NCI-H1694 (cell line): ENCODE measurements around the gene TNFRSF17.

Experiments
- DNase-seq: peaks from one replicate; lab custom pipeline; 2025; lab: John Stamatoyannopoulos, UW

TNFRSF17 gene

DNA sequence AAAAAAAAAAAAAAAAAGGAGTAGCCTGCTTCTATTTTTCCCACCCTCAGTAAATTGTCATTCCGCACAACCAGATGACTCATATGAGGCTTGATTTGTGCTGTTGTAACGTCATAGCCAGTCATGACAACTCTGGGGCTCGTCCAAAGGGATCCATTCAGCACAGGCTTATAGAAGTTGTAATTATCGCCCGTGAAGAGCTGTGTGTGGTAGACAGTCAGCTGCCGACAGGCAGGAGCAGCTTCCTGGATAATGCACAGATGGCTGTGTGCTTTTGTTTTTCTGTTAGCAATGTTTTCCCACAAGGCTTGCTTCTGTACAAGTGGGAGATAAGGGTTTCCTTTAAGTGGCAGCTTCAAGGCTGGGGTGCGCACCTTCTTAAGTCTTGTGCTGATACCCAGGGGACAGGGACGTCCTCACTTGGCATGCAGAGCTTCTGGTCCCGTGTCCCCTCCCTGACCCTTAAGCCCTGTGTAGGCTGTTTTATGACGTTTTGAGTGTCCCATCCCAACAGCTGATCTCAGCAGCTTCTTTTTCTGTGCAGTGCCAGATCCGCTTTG, 37.5 kb downstream of the TNFRSF17 start:
- peak; percentile 68 for DNase-seq

DNA sequence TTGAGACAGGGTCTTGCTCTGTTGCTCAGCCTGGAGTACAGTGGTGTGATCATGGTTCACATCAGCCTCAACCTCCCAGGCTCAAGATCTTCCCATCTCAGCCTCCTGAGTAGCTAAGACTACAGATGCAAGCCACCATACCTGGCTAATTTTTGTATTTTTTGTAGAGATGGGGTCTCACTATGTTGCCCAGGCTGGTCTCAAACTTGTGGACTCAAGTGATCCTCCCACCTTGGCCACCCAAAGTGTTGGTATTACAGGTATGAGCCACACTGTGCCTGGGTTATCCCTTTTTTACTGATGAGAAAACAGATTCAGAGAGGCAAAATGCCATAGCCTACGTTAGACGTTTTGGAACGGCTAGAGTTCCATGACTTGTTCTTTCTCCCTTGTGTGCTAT, 41.6 kb downstream of the TNFRSF17 start:
- DNase-seq: no peak

- no peak for DNase-seq
Measured at GRCh38 chr16:12009462-12009861, 44.5 kb downstream of the TNFRSF17 start.

- DNase-seq: no peak
Measured at GRCh38 chr16:12009922-12010321, 44.9 kb downstream of the TNFRSF17 start.

DNA sequence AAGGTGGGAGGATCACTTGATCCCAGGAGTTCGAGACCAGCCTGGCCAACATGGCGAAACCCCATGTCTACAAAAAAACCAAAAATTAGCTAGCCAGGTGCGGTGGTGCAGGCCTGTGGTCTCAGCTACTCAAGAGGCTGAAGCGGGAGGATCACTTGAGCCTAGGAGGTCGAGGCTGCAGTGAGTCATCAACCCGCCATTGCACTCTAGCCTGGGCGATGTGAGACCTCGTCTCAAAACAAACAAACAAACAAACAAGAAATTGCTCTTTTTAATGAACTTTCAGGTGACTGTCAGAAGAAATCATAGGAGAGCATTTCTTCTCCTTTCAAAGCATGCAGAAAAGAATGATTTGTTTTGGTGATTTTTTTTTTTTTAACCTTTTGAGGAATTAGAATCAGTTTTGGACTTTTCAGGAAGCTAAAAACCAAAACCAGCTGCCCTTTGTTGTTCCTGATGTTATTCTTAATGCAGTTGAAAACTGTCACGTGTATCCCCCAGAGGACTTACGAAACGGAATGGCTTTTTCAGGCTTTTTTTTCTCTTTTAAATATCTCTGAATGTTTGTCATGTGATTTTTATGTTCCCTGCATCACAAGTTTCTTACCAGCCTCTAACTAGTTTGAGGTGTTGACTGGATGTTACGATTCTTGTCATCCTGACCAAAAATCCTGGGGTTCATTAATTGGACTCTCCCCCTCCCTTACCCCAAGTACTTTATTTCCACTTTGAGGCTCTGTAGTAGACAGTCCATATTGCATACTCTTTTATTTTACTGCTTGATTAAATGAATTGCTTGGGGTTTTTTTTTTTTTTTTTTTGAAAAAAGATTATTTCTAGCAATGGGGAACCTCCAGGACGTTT, 45.6 kb downstream of the TNFRSF17 start:
- DNase-seq: no peak

DNA sequence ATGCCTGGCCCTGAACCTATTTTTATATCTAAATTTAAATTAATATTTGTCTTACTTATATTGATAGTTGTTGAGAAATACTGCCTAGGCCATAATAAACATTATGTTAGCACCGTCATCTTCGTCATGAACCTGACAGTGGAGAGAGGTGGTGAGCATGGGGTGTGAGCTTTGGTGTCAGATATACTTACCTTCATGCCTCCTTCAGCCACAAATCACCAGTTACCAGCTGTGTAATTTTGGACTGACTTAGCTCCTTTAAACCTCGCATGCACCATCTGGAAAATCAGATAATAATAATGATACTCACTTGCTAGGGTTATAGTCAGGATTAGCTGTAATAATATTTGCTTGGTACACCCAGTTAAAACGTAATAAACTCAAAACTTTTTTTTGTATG, 46.6 kb downstream of the TNFRSF17 start:
- no peak for DNase-seq

DNA sequence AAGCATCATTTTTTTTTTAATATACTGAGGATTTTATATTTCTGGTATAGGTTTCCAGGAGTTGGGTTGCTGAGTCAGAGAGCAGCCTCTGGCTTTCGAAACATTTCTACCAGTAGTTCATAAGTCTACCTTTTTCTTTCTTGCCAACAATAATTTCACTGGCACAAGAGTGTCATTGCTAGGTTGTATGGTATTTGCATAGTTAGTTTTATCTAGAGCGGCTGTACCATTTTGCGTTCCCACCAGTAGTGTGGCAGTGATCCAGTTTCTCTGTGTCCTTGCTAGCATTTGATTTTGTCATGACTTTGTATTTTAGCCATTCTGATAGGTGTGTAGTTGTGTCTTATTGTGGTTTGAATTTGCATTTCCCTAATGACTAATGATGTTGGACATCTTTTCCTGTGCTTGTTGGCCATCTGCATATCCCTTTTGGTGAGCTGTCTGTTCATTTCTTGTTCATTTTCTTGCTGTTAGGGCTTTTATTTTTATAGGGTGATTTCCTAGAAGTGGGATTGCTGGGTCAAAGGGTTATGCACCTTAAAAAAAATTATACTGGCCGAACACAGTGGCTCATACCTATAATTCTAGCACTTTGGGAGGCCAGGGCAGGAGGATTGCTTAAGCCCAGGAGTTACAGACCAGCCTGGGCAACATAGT, 51.4 kb downstream of the TNFRSF17 start:
- no peak for DNase-seq

DNA sequence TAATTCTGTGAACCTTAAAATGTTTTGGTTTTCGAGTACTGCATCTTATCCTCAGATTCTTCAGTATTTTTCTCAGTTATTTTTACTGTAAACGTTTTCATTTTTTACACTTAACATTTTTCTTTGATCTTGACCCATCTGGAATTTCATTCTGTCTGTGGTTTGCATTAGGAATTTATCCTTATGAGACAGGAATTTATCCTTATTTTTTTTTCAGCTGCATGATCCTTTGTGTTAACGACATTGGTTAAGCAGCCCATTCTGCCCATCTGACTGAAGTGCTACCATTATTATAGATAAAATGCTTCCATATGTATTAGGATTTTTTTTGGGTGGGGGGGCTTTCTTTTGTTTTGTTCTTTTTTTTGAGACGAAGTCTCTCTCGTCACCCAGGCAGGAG, 52.5 kb downstream of the TNFRSF17 start:
- no peak for DNase-seq
